ENCODE measurements around the gene CDKAL1.
"Not testable (repeated sequence)": the region's sequence is repeated elsewhere in the genome, so short reads cannot be mapped to it uniquely, and the experiment has no call there.

Gene CDKAL1

GRCh38 chr6:20746024-20746423 lies 211.8 kb downstream of the CDKAL1 start:
- no peak for DNase-seq (ENCODE audit: low spot score)

- DNase-seq (ENCODE audit: low spot score), result no peak
Measured at GRCh38 chr6:20746805-20747558, 212.7 kb downstream of the CDKAL1 start.

- DNase-seq (ENCODE audit: low spot score), result no peak
Measured at GRCh38 chr6:20747991-20748390, 213.7 kb downstream of the CDKAL1 start.

GRCh38 chr6:20751293-20751935 lies 217.2 kb downstream of the CDKAL1 start:
- no peak for DNase-seq (ENCODE audit: low spot score)

- no peak for DNase-seq (ENCODE audit: low spot score)
Measured at GRCh38 chr6:20755631-20756030, 221.4 kb downstream of the CDKAL1 start.

GRCh38 chr6:20756584-20757147 lies 222.4 kb downstream of the CDKAL1 start:
- not testable (repeated sequence) for DNase-seq (ENCODE audit: low spot score)

GRCh38 chr6:20757761-20758160 lies 223.5 kb downstream of the CDKAL1 start:
- no peak for DNase-seq (ENCODE audit: low spot score)

GRCh38 chr6:20763296-20763695 lies 229.0 kb downstream of the CDKAL1 start:
- DNase-seq (ENCODE audit: low spot score), result no peak

- DNase-seq (ENCODE audit: low spot score), result no peak
Measured at GRCh38 chr6:20769631-20770030, 235.4 kb downstream of the CDKAL1 start.

GRCh38 chr6:20770773-20771172 lies 236.5 kb downstream of the CDKAL1 start:
- DNase-seq (ENCODE audit: low spot score), result no peak

GRCh38 chr6:20771409-20771808 lies 237.2 kb downstream of the CDKAL1 start:
- no peak for DNase-seq (ENCODE audit: low spot score)

- DNase-seq (ENCODE audit: low spot score), result no peak
Measured at GRCh38 chr6:20773822-20774221, 239.6 kb downstream of the CDKAL1 start.

GRCh38 chr6:20775981-20776380 lies 241.7 kb downstream of the CDKAL1 start:
- no peak for DNase-seq (ENCODE audit: low spot score)

GRCh38 chr6:20777801-20778200 lies 243.5 kb downstream of the CDKAL1 start:
- DNase-seq (ENCODE audit: low spot score), result no peak

GRCh38 chr6:20778459-20778858 lies 244.2 kb downstream of the CDKAL1 start:
- no peak for DNase-seq (ENCODE audit: low spot score)

- DNase-seq (ENCODE audit: low spot score), result peak; percentile 28
Measured at GRCh38 chr6:20778912-20779311, 244.7 kb downstream of the CDKAL1 start.

- DNase-seq (ENCODE audit: low spot score), result no peak
Measured at GRCh38 chr6:20789162-20789561, 254.9 kb downstream of the CDKAL1 start.

GRCh38 chr6:20790032-20790791 lies 256.0 kb downstream of the CDKAL1 start:
- DNase-seq (ENCODE audit: low spot score), result peak; percentile 18

GRCh38 chr6:20791074-20791473 lies 256.8 kb downstream of the CDKAL1 start:
- peak; percentile 4 for DNase-seq (ENCODE audit: low spot score)

- DNase-seq (ENCODE audit: low spot score), result no peak
Measured at GRCh38 chr6:20791944-20792343, 257.7 kb downstream of the CDKAL1 start.

GRCh38 chr6:20793174-20793573 lies 258.9 kb downstream of the CDKAL1 start:
- DNase-seq (ENCODE audit: low spot score), result no peak

- no peak for DNase-seq (ENCODE audit: low spot score)
Measured at GRCh38 chr6:20797597-20797996, 263.3 kb downstream of the CDKAL1 start.

- DNase-seq (ENCODE audit: low spot score), result no peak
Measured at GRCh38 chr6:20800229-20800628, 266.0 kb downstream of the CDKAL1 start.

Measured in activated CD4-positive, alpha-beta T cell treated with anti-CD3 and anti-CD28 coated beads, Interleukin-2, Interleukin-4, amounts not matched to agents 100 ng/mL and 50 ng/mL, durations not matched to agents 16 hours and 8 hours (primary cell).